ENCODE results near the gene DNAJB14. TPM values are rescaled to one million over a fixed set of nuclear protein-coding genes. Genes with fewer than 3 reads are reported as not detected.

The DNAJB14 gene
- total RNA-seq, 1 donor, result 49.1 TPM

- H3K4me3 ChIP-seq (ENCODE audit: low read depth, low read length), result no peak overlapping the region
- no peak for TF ChIP-seq CTCF (IDR thresholded peaks at IDR 0.05; ENCODE audit: insufficient read depth, low read length)
- DNase-seq (ENCODE audit: low read depth), result no peak
Measured at GRCh38 chr4:99853190-99853589, 93.2 kb downstream of the DNAJB14 start.

- H3K4me3 ChIP-seq (ENCODE audit: low read depth, low read length), result no peak overlapping the region
- TF ChIP-seq CTCF (IDR thresholded peaks at IDR 0.05; ENCODE audit: insufficient read depth, low read length), result no peak
- DNase-seq (ENCODE audit: low read depth), result no peak
Measured at GRCh38 chr4:99852199-99852749, 94.1 kb downstream of the DNAJB14 start.

- no peak for TF ChIP-seq CTCF (IDR thresholded peaks at IDR 0.05; ENCODE audit: insufficient read depth, low read length)
- H3K4me3 ChIP-seq (ENCODE audit: low read depth, low read length), result no peak overlapping the region
- DNase-seq (ENCODE audit: low read depth), result no peak
Measured at GRCh38 chr4:99848591-99849001, 97.8 kb downstream of the DNAJB14 start.

GRCh38 chr4:99847362-99847976 lies 98.9 kb downstream of the DNAJB14 start:
- H3K4me3 ChIP-seq (ENCODE audit: low read depth, low read length), result no peak overlapping the region
- TF ChIP-seq CTCF (IDR thresholded peaks at IDR 0.05; ENCODE audit: insufficient read depth, low read length), result no peak
- no peak for DNase-seq (ENCODE audit: low read depth)

GRCh38 chr4:99846891-99847290 lies 99.5 kb downstream of the DNAJB14 start:
- no peak for DNase-seq (ENCODE audit: low read depth)
- no peak for TF ChIP-seq CTCF (IDR thresholded peaks at IDR 0.05; ENCODE audit: insufficient read depth, low read length)
- H3K4me3 ChIP-seq (ENCODE audit: low read depth, low read length), result no peak overlapping the region

Other genes starting within 250 kb of the DNAJB14 start
- not detected in 2 replicates for gene DAPP1, start 129.8 kb downstream of the DNAJB14 start, total RNA-seq (ENCODE audit: low replicate concordance)
- gene LAMTOR3, start 52.2 kb downstream of the DNAJB14 start, total RNA-seq (ENCODE audit: low replicate concordance), result 11.5 and 69.9 TPM in 2 replicates
- 42.3 and 385 TPM in 2 replicates for gene H2AZ1, start 3.7 kb upstream of the DNAJB14 start, total RNA-seq (ENCODE audit: low replicate concordance)
- 10.8 and 17.7 TPM in 2 replicates for gene DDIT4L, start 243.8 kb upstream of the DNAJB14 start, total RNA-seq (ENCODE audit: low replicate concordance)